ENCODE results near the gene SHANK3.

GRCh38 chr22:50675553-50676179, 3.0 kb downstream of the SHANK3 start:
- no peak for TF ChIP-seq CTCF (IDR thresholded peaks at IDR 0.05)
- no peak for TF ChIP-seq ZFX (IDR thresholded peaks at IDR 0.05; ENCODE audit: borderline replicate concordance)

Data from 22Rv1 (cell line).